MM.1S (cell line): Measurements from ENCODE around the gene COG5.

Experiments used
- DNase-seq: peaks from one replicate; pipeline ENCODE4 v3.0.0-alpha.2; 2015
- H2AFZ ChIP-seq: fragments of 300-600 bp; sonication (generic); 2 replicates; pipeline ENCODE4 v1.6.0; 2016; ENCODE audit warnings: antibody characterized with exemption, low read length
- H3F3A ChIP-seq: fragments of 300-600 bp; sonication (generic); 2 replicates; pipeline ENCODE4 v1.6.1; 2016; ENCODE audit warnings: mild to moderate bottlenecking, antibody characterized with exemption, low read length, moderate library complexity, mixed read lengths; ENCODE audit not compliant: insufficient read depth
- H3K27ac ChIP-seq: fragments of 300-600 bp; sonication (generic); 2 replicates; pipeline ENCODE4 v1.5.1; 2016; ENCODE audit warnings: mild to moderate bottlenecking, low read length
- H3K27me3 ChIP-seq: fragments of 300-600 bp; sonication (generic); replicated peaks from 2 replicates; pipeline ENCODE4 v1.6.0; 2016; ENCODE audit warnings: low read length; ENCODE audit not compliant: insufficient read depth
- H3K36me3 ChIP-seq: fragments of 300-600 bp; sonication (generic); replicated peaks from 2 replicates; pipeline ENCODE4 v1.6.1; 2016; ENCODE audit warnings: mild to moderate bottlenecking, low read length, mixed read lengths; ENCODE audit not compliant: insufficient read depth
- H3K4me1 ChIP-seq: fragments of 300-600 bp; sonication (generic); 2 replicates; pipeline ENCODE4 v1.6.1; 2016; ENCODE audit warnings: low read length, mixed read lengths
- H3K4me2 ChIP-seq: fragments of 300-600 bp; sonication (generic); 2 replicates; pipeline ENCODE4 v1.6.0; 2016; ENCODE audit warnings: low read depth, low read length
- H3K4me3 ChIP-seq: fragments of 300-600 bp; sonication (generic); 2 replicates; pipeline ENCODE4 v1.5.1; 2016; ENCODE audit warnings: low read length, mixed read lengths
- H3K79me2 ChIP-seq: fragments of 300-600 bp; sonication (generic); 2 replicates; pipeline ENCODE4 v1.6.1; 2016; ENCODE audit warnings: mixed run types, low read length, mixed read lengths
- H3K9ac ChIP-seq: fragments of 300-600 bp; sonication (generic); 2 replicates; pipeline ENCODE4 v1.6.1; 2016; ENCODE audit warnings: low read length, mixed read lengths
- H3K9me2 ChIP-seq: fragments of 300-600 bp; sonication (generic); replicated peaks from 2 replicates; pipeline ENCODE4 v1.6.1; 2016; ENCODE audit warnings: mild to moderate bottlenecking, low read length, mixed read lengths; ENCODE audit not compliant: insufficient read depth
- H3K9me3 ChIP-seq: fragments of 300-600 bp; sonication (generic); replicated peaks from 2 replicates; pipeline ENCODE4 v1.6.1; 2016; ENCODE audit warnings: mild to moderate bottlenecking, low read length, mixed read lengths; ENCODE audit not compliant: insufficient read depth
- H4K20me1 ChIP-seq: fragments of 300-600 bp; sonication (generic); 2 replicates; pipeline ENCODE4 v1.6.1; 2016; ENCODE audit warnings: mild to moderate bottlenecking, low read length, moderate library complexity, mixed read lengths; ENCODE audit not compliant: insufficient read depth
- EZH2 ChIP-seq: fragments of 300-600 bp; sonication (generic); optimal IDR thresholded peaks from 2 replicates; pipeline ENCODE3; 2017; ENCODE audit warnings: low read depth, mild to moderate bottlenecking, antibody characterized with exemption, low read length, mixed read lengths
- EZH2phosphoT487 ChIP-seq: fragments of 300-600 bp; sonication (generic); IDR thresholded peaks from 2 replicates; pipeline ENCODE4 v1.6.1; 2018; ENCODE audit warnings: antibody characterized with exemption, low read length
- TF ChIP-seq, protein P1 (sequence below): fragments of 300-600 bp; sonication (generic); IDR thresholded peaks from 2 replicates; pipeline ENCODE4 v1.5.1; 2016; ENCODE audit warnings: antibody characterized with exemption, low read length, mixed read lengths

Gene COG5

DNA sequence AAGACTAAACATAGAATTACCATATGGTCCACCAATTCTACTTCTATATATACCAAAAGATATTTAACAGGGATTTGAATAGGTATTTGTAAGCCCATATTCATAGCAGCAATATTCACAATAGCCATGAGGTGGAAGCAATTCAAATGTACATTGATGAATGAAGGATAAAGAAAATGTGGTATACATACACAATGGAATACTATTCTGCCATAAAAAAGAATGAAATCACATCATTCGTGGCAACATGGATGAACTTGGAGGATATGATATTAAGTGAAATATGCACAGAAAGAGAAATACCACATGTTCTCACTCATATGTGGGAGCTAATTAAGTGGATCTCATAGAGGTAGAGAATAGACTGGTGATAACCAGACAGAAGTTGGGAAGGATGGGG lies 128.0 kb downstream of the COG5 start:
- H3K4me3 ChIP-seq, result no peak overlapping the region
- no peaks in the 10 kb centered on the region for H3K36me3 ChIP-seq
- H3K4me2 ChIP-seq, result no peak overlapping the region
- H3F3A ChIP-seq, result no peaks in the 10 kb centered on the region
- no peaks in the 10 kb centered on the region for H3K9me3 ChIP-seq
- H3K4me1 ChIP-seq, result no peaks in the 10 kb centered on the region
- H3K27ac ChIP-seq, result no peak overlapping the region
- no peaks in the 10 kb centered on the region for H4K20me1 ChIP-seq
- no peak overlapping the region for H2AFZ ChIP-seq
- TF ChIP-seq EZH2phosphoT487 (no peak), EZH2 (no peak)
- TF ChIP-seq, protein P1, sequence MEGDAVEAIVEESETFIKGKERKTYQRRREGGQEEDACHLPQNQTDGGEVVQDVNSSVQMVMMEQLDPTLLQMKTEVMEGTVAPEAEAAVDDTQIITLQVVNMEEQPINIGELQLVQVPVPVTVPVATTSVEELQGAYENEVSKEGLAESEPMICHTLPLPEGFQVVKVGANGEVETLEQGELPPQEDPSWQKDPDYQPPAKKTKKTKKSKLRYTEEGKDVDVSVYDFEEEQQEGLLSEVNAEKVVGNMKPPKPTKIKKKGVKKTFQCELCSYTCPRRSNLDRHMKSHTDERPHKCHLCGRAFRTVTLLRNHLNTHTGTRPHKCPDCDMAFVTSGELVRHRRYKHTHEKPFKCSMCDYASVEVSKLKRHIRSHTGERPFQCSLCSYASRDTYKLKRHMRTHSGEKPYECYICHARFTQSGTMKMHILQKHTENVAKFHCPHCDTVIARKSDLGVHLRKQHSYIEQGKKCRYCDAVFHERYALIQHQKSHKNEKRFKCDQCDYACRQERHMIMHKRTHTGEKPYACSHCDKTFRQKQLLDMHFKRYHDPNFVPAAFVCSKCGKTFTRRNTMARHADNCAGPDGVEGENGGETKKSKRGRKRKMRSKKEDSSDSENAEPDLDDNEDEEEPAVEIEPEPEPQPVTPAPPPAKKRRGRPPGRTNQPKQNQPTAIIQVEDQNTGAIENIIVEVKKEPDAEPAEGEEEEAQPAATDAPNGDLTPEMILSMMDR, result no peak
- no peaks in the 10 kb centered on the region for H3K79me2 ChIP-seq
- no peak for DNase-seq
- no peaks in the 10 kb centered on the region for H3K27me3 ChIP-seq
- no peak overlapping the region for H3K9ac ChIP-seq
- H3K9me2 ChIP-seq, result no peaks in the 10 kb centered on the region

DNA sequence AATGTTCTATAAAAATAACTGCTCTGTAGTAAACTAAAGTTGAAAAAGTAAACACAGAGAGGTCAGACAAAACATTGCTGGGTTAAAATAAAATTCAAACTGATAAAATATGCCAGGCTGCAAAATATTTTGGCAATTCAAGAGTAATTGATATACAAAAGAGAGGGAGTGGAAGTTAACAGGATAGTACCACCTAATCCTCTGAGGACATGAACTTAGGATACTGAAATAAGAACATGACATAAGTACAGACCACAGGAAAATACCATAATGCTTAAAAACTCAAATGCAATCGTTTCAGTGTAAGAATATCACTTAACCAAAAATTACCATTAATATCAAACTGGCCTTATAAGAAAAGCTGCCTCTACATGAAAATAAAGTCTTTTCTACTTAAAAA lies 131.5 kb downstream of the COG5 start:
- H3K9me2 ChIP-seq, result no peaks in the 10 kb centered on the region
- H3K4me1 ChIP-seq, result no peaks in the 10 kb centered on the region
- DNase-seq, result no peak
- no peaks in the 10 kb centered on the region for H3F3A ChIP-seq
- no peaks in the 10 kb centered on the region for H3K79me2 ChIP-seq
- H3K27ac ChIP-seq, result no peak overlapping the region
- no peak overlapping the region for H3K9ac ChIP-seq
- no peaks in the 10 kb centered on the region for H3K36me3 ChIP-seq
- H3K4me2 ChIP-seq, result no peak overlapping the region
- no peak overlapping the region for H3K4me3 ChIP-seq
- H3K27me3 ChIP-seq, result no peaks in the 10 kb centered on the region
- no peak overlapping the region for H2AFZ ChIP-seq
- no peaks in the 10 kb centered on the region for H4K20me1 ChIP-seq
- no peak for TF ChIP-seq EZH2
- TF ChIP-seq EZH2phosphoT487, result no peak
- no peaks in the 10 kb centered on the region for H3K9me3 ChIP-seq

DNA sequence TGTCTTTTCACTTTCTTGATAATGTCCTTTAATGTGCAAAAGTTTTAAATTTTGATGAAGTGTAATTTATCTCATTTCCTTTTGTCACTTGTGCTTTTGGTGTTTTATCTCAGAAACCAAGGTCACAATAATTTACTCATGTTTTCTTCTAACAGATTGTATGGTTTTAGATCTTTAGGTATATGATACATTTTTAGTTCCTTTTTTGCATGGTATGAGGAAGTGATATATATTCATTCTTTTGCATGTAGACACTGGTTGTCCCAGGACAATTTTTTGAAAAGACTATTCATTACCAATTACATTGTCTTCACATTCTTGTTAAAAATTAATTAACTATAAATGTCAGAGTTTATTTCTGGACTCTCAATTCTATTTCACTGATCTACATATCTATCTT lies 133.7 kb downstream of the COG5 start:
- no peaks in the 10 kb centered on the region for H3K36me3 ChIP-seq
- no peaks in the 10 kb centered on the region for H4K20me1 ChIP-seq
- TF ChIP-seq EZH2, result no peak
- no peak for TF ChIP-seq EZH2phosphoT487
- TF ChIP-seq, protein P1, result no peak
- H3K4me2 ChIP-seq, result no peak overlapping the region
- no peaks in the 10 kb centered on the region for H3F3A ChIP-seq
- H3K79me2 ChIP-seq, result no peaks in the 10 kb centered on the region
- no peaks in the 10 kb centered on the region for H3K27me3 ChIP-seq
- no peak overlapping the region for H3K9ac ChIP-seq
- H3K9me2 ChIP-seq, result no peaks in the 10 kb centered on the region
- no peak overlapping the region for H3K4me3 ChIP-seq
- DNase-seq, result no peak
- no peaks in the 10 kb centered on the region for H3K4me1 ChIP-seq
- no peaks in the 10 kb centered on the region for H3K9me3 ChIP-seq
- H2AFZ ChIP-seq, result no peak overlapping the region
- no peak overlapping the region for H3K27ac ChIP-seq

DNA sequence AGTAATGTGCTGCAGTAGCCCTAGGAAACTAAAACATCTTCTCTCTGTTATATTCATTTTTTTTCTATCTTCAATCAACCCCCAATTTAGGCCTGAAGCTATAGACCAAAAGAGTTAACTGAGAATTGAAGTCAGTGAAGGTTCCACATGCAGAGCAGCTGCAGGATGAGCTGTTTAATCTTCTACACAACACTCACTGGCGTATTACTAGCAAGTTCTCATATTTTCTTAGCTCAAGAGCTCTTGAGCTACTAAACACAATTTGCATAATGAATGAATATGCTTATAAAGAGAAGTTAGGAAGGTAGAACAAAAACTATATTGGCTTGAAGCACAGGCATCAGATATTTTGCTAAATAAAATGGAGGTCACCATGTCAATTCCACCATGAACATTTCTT lies 135.1 kb downstream of the COG5 start:
- H3K4me2 ChIP-seq, result no peak overlapping the region
- H3F3A ChIP-seq, result no peaks in the 10 kb centered on the region
- H3K36me3 ChIP-seq, result no peaks in the 10 kb centered on the region
- H3K79me2 ChIP-seq, result no peaks in the 10 kb centered on the region
- H3K4me1 ChIP-seq, result no peaks in the 10 kb centered on the region
- no peak overlapping the region for H3K4me3 ChIP-seq
- no peak overlapping the region for H3K27ac ChIP-seq
- H3K9me2 ChIP-seq, result no peaks in the 10 kb centered on the region
- H2AFZ ChIP-seq, result no peak overlapping the region
- TF ChIP-seq EZH2 (no peak), EZH2phosphoT487 (no peak)
- TF ChIP-seq, protein P1, result no peak
- no peaks in the 10 kb centered on the region for H3K9me3 ChIP-seq
- DNase-seq, result no peak
- H4K20me1 ChIP-seq, result no peaks in the 10 kb centered on the region
- H3K27me3 ChIP-seq, result no peaks in the 10 kb centered on the region
- no peak overlapping the region for H3K9ac ChIP-seq
